ENCODE measurements around the gene GCK.

Gene GCK

GRCh38 chr7:44103923-44104859, 85.0 kb downstream of the GCK start, which contains the start of gene AEBP1:
Gene AEBP1 (plus strand): TSS chr7:44104345. CDS start chr7:44104666, 321 bp downstream.
- no peak for DNase-seq (ENCODE audit: low read depth in 3 of 3)

DNA sequence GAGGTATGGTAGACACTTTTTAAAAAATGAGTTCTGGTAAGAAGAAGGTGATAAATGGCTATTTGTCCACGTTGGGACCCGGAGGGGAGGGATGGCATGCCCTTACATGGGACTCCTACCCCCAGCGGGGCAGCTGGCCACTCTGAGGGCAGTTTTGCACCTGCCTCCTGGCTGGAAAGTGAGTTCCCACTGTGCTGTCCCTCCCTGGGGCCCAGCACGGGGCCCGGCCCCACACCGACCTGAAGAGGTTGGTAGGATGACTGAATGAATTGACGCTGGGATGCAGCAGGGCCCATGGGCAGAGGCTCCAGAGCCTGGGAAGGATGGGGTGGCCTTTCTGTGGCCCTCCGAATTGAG, 85.7 kb downstream of the GCK start:
- no peak for DNase-seq (ENCODE audit: low read depth in 3 of 3)

- DNase-seq (ENCODE audit: low read depth in 3 of 3) = no peak
These were observed 86.2 kb downstream of the GCK start for GRCh38 chr7:44102846-44103565.

DNA sequence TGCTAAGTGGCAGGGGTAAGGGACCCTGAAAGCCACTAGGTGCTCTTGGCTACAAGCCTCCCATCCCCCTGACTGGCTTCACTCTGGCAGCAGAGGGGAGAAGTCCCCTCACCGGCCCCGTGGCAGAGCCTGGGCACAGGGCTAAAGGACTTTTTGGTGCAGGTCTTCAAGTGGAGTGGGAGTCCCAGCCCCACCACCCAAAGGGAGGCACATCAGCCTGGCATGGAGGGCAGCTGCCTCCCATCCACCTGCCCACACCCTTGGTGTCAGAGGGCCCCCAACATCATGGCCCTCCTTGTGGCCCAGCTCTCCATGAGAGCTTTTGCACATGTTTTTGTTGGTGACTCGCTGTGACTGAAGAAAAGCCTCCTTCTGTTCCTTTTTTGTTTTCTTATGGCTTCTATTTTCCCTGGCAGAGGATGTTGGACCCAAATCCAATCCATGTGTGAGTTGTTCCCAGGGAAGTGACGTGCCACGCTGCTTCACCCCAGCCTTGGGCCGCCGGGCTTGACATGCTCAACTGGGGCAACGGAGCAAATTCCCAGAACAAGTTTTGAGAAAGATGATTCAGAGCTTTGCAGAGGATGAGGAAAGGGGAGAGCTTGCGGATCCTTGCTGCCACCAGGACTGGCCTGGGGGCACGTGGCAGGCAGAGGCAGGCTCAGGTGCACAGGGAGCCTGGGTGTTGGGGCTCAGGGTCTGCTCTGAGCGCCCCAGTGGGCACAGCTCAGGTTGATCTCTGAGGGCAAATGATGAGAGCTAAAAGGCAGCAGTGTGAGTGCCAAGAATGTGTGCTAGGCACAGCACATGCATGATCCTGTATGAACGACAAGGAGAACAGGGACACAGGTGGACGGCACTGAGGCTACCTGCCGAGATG, 87.0 kb downstream of the GCK start:
- DNase-seq (ENCODE audit: low read depth in 3 of 3) = no peak

GRCh38 chr7:44101303-44101965, 87.8 kb downstream of the GCK start:
- no peak for DNase-seq (ENCODE audit: low read depth in 3 of 3)

GRCh38 chr7:44100458-44101302, 88.6 kb downstream of the GCK start:
- DNase-seq (ENCODE audit: low read depth in 3 of 3) = no peak

GRCh38 chr7:44099669-44100068, 89.6 kb downstream of the GCK start:
- DNase-seq (ENCODE audit: low read depth in 3 of 3) = no peak

GRCh38 chr7:44098092-44099068, 90.9 kb downstream of the GCK start:
- no peak for DNase-seq (ENCODE audit: low read depth in 3 of 3)

DNA sequence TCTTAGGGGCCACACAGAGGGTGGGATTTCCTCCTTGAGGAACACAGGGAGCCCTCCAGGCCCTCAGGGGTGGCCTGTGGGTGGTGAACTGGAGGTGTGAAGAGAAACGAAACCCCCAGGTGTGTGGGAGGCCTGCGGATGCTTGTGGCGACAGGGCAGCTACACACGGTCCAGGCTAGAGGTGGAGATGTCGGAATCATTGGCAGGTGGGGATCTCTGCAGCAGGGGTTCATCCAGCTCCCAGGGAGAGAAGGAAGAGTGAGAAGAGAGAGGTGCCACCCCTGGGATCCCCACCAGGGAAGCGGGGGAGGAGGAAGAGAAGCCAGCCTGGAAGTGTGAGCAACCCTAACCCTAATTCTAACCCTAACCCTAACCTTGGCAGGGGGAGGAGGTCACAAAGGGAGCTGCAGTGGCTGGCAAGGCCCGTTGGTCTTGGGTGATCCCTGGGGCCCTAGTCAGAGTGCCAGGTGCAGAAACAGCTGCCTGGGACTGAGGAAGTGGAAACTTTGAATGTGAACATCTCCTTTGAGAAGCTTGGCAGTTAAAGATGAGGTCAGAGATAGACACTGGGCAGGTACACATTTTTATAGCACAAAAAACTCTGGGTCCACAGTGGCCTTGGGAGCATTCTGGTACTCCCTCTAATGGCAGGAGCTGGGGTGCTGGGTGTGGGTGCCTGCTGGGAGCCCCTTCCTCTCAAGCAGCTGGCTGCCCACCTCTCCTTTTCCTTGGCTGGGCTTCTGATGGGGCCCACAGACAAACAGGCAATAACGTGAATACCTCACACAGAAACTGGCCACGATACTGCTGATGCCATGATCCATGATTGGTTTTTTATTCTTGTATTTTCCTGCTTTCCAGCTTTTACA, 91.9 kb downstream of the GCK start:
- DNase-seq (ENCODE audit: low read depth in 3 of 3) = no peak

- no peak for DNase-seq (ENCODE audit: low read depth in 3 of 3)
These were observed 92.8 kb downstream of the GCK start for GRCh38 chr7:44096326-44096881.

- DNase-seq (ENCODE audit: low read depth in 3 of 3) = no peak
These were observed 93.5 kb downstream of the GCK start for GRCh38 chr7:44095781-44096180.

DNA sequence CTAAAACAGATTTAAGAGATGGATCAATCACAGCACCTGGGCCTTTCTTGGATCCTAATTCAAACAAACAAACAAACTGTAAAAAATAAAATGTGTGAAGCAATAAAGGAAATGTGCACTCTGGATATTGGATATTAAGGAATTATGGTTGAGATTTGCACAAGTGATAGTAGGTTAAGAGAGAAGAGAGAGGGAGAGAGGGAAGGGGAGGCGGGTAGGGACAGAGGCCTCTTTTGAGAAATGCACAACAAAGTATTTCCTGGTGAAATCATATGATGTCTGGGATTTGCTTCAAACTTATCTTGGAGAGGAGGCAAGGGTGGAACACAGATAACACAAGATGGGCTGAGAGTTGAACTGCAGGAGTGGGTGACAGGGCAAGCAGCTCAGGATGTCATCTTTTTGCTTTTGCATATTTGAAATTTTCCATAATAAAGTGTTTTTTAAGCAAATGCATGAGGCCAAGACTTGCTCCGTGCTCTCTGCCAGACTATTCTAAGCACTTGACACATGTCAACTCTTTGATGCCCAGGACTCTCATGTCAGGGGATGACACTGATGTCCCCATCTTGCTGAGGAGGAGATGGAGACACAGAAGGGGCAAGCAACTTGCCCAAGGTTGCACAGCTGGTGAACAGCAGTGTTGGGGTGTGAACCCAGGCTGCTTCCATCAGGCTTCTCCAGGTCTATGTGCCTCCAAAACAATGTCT, 94.2 kb downstream of the GCK start:
- no peak for DNase-seq (ENCODE audit: low read depth in 3 of 3)

GRCh38 chr7:44094365-44094764, 94.9 kb downstream of the GCK start:
- no peak for DNase-seq (ENCODE audit: low read depth in 3 of 3)
